Astrocyte (in vitro differentiated cells and primary cell): Measurements from ENCODE around the gene AFAP1L2.

Experiments
- EZH2 ChIP-seq: IDR thresholded peaks from 2 replicates; pipeline ENCODE4 v1.6.1; 2012; ENCODE audit warnings: mild to moderate bottlenecking, low read length, inconsistent platforms; ENCODE audit not compliant: insufficient read depth
- TF ChIP-seq, protein P1 (sequence below): IDR thresholded peaks from 2 replicates; pipeline ENCODE4 v1.5.1; 2011; ENCODE audit warnings: low read depth, mild to moderate bottlenecking, inconsistent platforms, low read length, moderate library complexity; ENCODE audit not compliant: insufficient read depth

DNA sequence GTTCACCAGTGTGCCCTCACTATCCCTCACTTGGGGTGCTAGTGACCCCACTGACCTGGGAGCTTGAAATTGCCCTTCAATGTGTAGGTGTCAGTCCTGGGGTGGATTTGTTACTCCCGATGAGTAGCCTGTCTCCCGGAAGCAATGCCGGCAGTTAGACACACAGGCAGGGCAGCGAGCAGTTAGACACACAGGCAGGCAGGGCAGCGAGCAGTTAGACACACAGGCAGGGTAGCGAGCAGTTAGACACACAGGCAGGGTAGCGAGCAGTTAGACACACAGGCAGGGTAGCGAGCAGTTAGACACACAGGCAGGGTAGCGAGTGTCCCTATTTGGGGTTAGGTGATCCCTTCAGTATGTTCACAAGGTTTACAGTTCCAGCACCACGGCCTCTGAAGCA lies 121.2 kb downstream of the AFAP1L2 start:
- TF ChIP-seq, protein P1, sequence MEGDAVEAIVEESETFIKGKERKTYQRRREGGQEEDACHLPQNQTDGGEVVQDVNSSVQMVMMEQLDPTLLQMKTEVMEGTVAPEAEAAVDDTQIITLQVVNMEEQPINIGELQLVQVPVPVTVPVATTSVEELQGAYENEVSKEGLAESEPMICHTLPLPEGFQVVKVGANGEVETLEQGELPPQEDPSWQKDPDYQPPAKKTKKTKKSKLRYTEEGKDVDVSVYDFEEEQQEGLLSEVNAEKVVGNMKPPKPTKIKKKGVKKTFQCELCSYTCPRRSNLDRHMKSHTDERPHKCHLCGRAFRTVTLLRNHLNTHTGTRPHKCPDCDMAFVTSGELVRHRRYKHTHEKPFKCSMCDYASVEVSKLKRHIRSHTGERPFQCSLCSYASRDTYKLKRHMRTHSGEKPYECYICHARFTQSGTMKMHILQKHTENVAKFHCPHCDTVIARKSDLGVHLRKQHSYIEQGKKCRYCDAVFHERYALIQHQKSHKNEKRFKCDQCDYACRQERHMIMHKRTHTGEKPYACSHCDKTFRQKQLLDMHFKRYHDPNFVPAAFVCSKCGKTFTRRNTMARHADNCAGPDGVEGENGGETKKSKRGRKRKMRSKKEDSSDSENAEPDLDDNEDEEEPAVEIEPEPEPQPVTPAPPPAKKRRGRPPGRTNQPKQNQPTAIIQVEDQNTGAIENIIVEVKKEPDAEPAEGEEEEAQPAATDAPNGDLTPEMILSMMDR: no peak
- TF ChIP-seq EZH2: no peak
